IMR-90 (cell line): ENCODE results near the gene MAOA. TPM values are rescaled to one million over a fixed set of nuclear protein-coding genes. Genes with fewer than 3 reads are reported as not detected.

Experiments
- ATAC-seq: fragments of 200-7000 bp; cut with Tn5 transposase; 2 replicates; pipeline ENCODE4 v1.9.1; 2020; ENCODE audit warnings: low read depth, mild to moderate bottlenecking, moderate library complexity
- BruUV-seq: library from RNA; stranded (reverse); fragments of 400-500 nt; replicated peaks from 2 replicates; lab custom pipeline; 2021; lab: Mats Ljungman, UMichigan
- CTCF ChIA-PET: fragments of 300-600 bp; formaldehyde crosslinking; extraction: SDS; loops from one replicate; lab custom pipeline; 2021; ENCODE audit warnings: antibody characterized with exemption; lab: Yijun Ruan, JAX
- POLR2A ChIA-PET: fragments of 300-600 bp; sonication (Branson Sonifier 250); formaldehyde crosslinking; loops from one replicate; lab custom pipeline; 2022; ENCODE audit warnings: antibody characterized with exemption; ENCODE audit not compliant: unreplicated experiment; lab: Charles Lee
- DNase-seq: peaks from one replicate; pipeline ENCODE4 v3.0.0; 2013
- H2AFZ ChIP-seq: replicated peaks from 2 replicates; pipeline ENCODE3; 2013; ENCODE audit warnings: low read length, mild to moderate bottlenecking; ENCODE audit not compliant: poor library complexity
- H2AK5ac ChIP-seq: 2 replicates; pipeline ENCODE4 v1.6.1; 2013; ENCODE audit warnings: low read depth, low read length, inconsistent platforms
- H2AK9ac ChIP-seq: replicated peaks from 2 replicates; pipeline ENCODE3; 2013; ENCODE audit warnings: mild to moderate bottlenecking, low read depth, low read length, moderate library complexity; ENCODE audit not compliant: poor library complexity
- H2BK120ac ChIP-seq: 2 replicates; pipeline ENCODE4 v1.6.1; 2013; ENCODE audit warnings: low read depth, low read length, inconsistent platforms
- H2BK15ac ChIP-seq: 3 replicates; pipeline ENCODE4 v1.6.1; 2013; ENCODE audit warnings: low read depth, low read length, inconsistent platforms
- H2BK20ac ChIP-seq: 2 replicates; pipeline ENCODE4 v1.6.1; 2013; ENCODE audit warnings: low read depth, mild to moderate bottlenecking, inconsistent platforms, low read length, moderate library complexity
- H2BK5ac ChIP-seq: 2 replicates; pipeline ENCODE4 v1.6.1; 2013; ENCODE audit warnings: mild to moderate bottlenecking, low read depth, low read length, inconsistent platforms; ENCODE audit not compliant: poor library complexity, severe bottlenecking
- H3K14ac ChIP-seq: replicated peaks from 2 replicates; pipeline ENCODE4 v1.6.1; 2013; ENCODE audit warnings: low read depth, low read length, inconsistent platforms
- H3K18ac ChIP-seq: 2 replicates; pipeline ENCODE4 v1.6.1; 2013; ENCODE audit warnings: low read depth, low read length, control low read depth
- H3K23ac ChIP-seq: 2 replicates; pipeline ENCODE4 v1.6.1; 2013; ENCODE audit warnings: low read depth, low read length, inconsistent platforms
- H3K27ac ChIP-seq: 2 replicates; pipeline ENCODE4 v1.5.1; 2013; ENCODE audit warnings: mild to moderate bottlenecking, control low read depth, low read length; ENCODE audit not compliant: insufficient read depth
- H3K27me3 ChIP-seq: 2 replicates; pipeline ENCODE4 v1.6.1; 2013; ENCODE audit warnings: low read length; ENCODE audit not compliant: control insufficient read depth, insufficient read depth
- H3K36me3 ChIP-seq: 2 replicates; pipeline ENCODE4 v1.6.1; 2013; ENCODE audit warnings: low read length, mixed read lengths; ENCODE audit not compliant: control insufficient read depth, insufficient read depth
- H3K4ac ChIP-seq: 2 replicates; pipeline ENCODE4 v1.6.1; 2013; ENCODE audit warnings: low read depth, low read length, inconsistent platforms
- H3K4me1 ChIP-seq: 2 replicates; pipeline ENCODE4 v1.6.1; 2013; ENCODE audit warnings: low read length, mixed read lengths; ENCODE audit not compliant: control insufficient read depth, insufficient read depth
- H3K4me2 ChIP-seq: 2 replicates; pipeline ENCODE4 v1.6.1; 2013; ENCODE audit warnings: low read depth, mild to moderate bottlenecking, control low read depth, low read length, moderate library complexity
- H3K4me3 ChIP-seq: 2 replicates; pipeline ENCODE4 v1.5.1; 2013; ENCODE audit warnings: low read depth, mild to moderate bottlenecking, control low read depth, low read length, moderate library complexity; ENCODE audit not compliant: insufficient read depth
- H3K56ac ChIP-seq: 2 replicates; pipeline ENCODE4 v1.6.1; 2013; ENCODE audit warnings: low read length, inconsistent platforms; ENCODE audit not compliant: insufficient read depth; ENCODE audit errors: extremely low read depth
- H3K79me1 ChIP-seq, 2 experiments: 2 replicates each; pipeline ENCODE4 v1.6.1; 2013; ENCODE audit warnings: low read length in 2 of 2, inconsistent platforms in 1 of 2, low read depth in 1 of 2
- H3K9ac ChIP-seq: 2 replicates; pipeline ENCODE4 v1.6.1; 2013; ENCODE audit warnings: low read depth, low read length, control low read depth
- H3K9me1 ChIP-seq: 2 replicates; pipeline ENCODE4 v1.6.1; 2013; ENCODE audit warnings: low read length, inconsistent platforms; ENCODE audit not compliant: insufficient read depth
- H3K9me3 ChIP-seq: 2 replicates; pipeline ENCODE4 v1.6.1; 2013; ENCODE audit warnings: low read length; ENCODE audit not compliant: control insufficient read depth, insufficient read depth
- H4K20me1 ChIP-seq: 2 replicates; pipeline ENCODE4 v1.6.1; 2013; ENCODE audit warnings: low read length, inconsistent platforms; ENCODE audit not compliant: insufficient read depth
- H4K5ac ChIP-seq: 2 replicates; pipeline ENCODE4 v1.6.1; 2013; ENCODE audit warnings: mild to moderate bottlenecking, low read depth, low read length, control low read depth
- H4K8ac ChIP-seq, 2 experiments: 2 replicates each; pipeline ENCODE4 v1.6.1; 2013; ENCODE audit warnings: low read depth in 2 of 2, low read length in 2 of 2, control low read depth in 1 of 2, inconsistent platforms in 1 of 2
- H4K91ac ChIP-seq: 2 replicates; pipeline ENCODE4 v1.6.1; 2013; ENCODE audit warnings: low read depth, low read length, inconsistent platforms; ENCODE audit not compliant: insufficient read depth
- BHLHE40 ChIP-seq: fragments of 150-350 bp; IDR thresholded peaks from 2 replicates; pipeline ENCODE4 v1.6.1; 2016; ENCODE audit warnings: mild to moderate bottlenecking, low read depth, low read length
- CEBPB ChIP-seq: IDR thresholded peaks from 2 replicates; pipeline ENCODE4 v1.6.1; 2012; ENCODE audit warnings: low read depth, low read length, improper control_type of control experiment
- CHD1 ChIP-seq: IDR thresholded peaks from 2 replicates; pipeline ENCODE4 v1.6.1; 2012; ENCODE audit warnings: low read depth, low read length, improper control_type of control experiment
- FOS ChIP-seq: fragments of 150-350 bp; IDR thresholded peaks from 2 replicates; pipeline ENCODE4 v1.6.1; 2016; ENCODE audit warnings: low read depth, low read length
- MAFK ChIP-seq: IDR thresholded peaks from 2 replicates; pipeline ENCODE4 v1.6.1; 2012; ENCODE audit warnings: low read depth, low read length, improper control_type of control experiment
- MAZ ChIP-seq: IDR thresholded peaks from 2 replicates; pipeline ENCODE4 v1.6.1; 2012; ENCODE audit warnings: low read depth, mild to moderate bottlenecking, low read length, improper control_type of control experiment, moderate library complexity, borderline replicate concordance
- MXI1 ChIP-seq: IDR thresholded peaks from 2 replicates; pipeline ENCODE4 v1.6.1; 2012; ENCODE audit warnings: low read depth, mild to moderate bottlenecking, low read length, moderate library complexity, borderline replicate concordance
- NFE2L2 ChIP-seq: fragments of 150-350 bp; IDR thresholded peaks from 2 replicates; pipeline ENCODE4 v1.6.1; 2016; ENCODE audit warnings: low read depth, mild to moderate bottlenecking, low read length
- POLR2A ChIP-seq: IDR thresholded peaks from 2 replicates; pipeline ENCODE4 v1.6.1; 2012; ENCODE audit warnings: mild to moderate bottlenecking, low read depth, low read length
- RAD21 ChIP-seq: IDR thresholded peaks from 2 replicates; pipeline ENCODE4 v1.6.1; 2012; ENCODE audit warnings: low read length, improper control_type of control experiment
- RCOR1 ChIP-seq: IDR thresholded peaks from 2 replicates; pipeline ENCODE4 v1.6.1; 2012; ENCODE audit warnings: mild to moderate bottlenecking, low read length, improper control_type of control experiment; ENCODE audit not compliant: insufficient replicate concordance
- RFX5 ChIP-seq: IDR thresholded peaks from 2 replicates; pipeline ENCODE4 v1.8.0; 2012; ENCODE audit warnings: low read depth, mild to moderate bottlenecking, low read length, moderate library complexity
- SMC3 ChIP-seq: fragments of 150-350 bp; IDR thresholded peaks from 2 replicates; pipeline ENCODE4 v1.6.1; 2016; ENCODE audit warnings: low read depth, mild to moderate bottlenecking, antibody characterized with exemption, low read length, moderate library complexity
- WGBS, 2 experiments: methylation state at CpG; one replicate each; pipeline versions ENCODE4 v1.1.5 to v1.1.7; 2013; ENCODE audit warnings: missing lambda C conversion rate in 2 of 2; ENCODE audit not compliant: insufficient read length in 1 of 2; ENCODE audit errors: extremely low coverage in 2 of 2; 5-methylcytosine and 5-hydroxymethylcytosine counted together
- dilution Hi-C: fragments of 300-500 bp; cut with HindIII; formaldehyde crosslinking; loops from one replicate; pipeline ENCODE4 v1.14.3; 2018; ENCODE audit warnings: low sequenced_read_pairs; ENCODE audit not compliant: unreplicated experiment
- in situ Hi-C: fragments of 300-500 bp; cut with MboI; formaldehyde crosslinking; loops from 3 replicates; pipeline ENCODE4 v1.14.3; 2019; ENCODE audit warnings: low sequenced_read_pairs, inconsistent platforms, mixed read lengths
- intact Hi-C: fragments of 100-400 bp; cut with micrococcal nuclease; formaldehyde crosslinking; loops from 2 replicates; pipeline ENCODE4 v1.10.0; 2022
- polyA plus RNA-seq, 3 experiments: library from polyadenylated mRNA; depleted of rRNA; stranded (reverse); fragments of >200 nt; gene quantifications; 2 replicates each; pipeline ENCODE4 v1.2.3, GENCODE V29; 2012; ENCODE audit warnings: low replicate concordance in 1 of 3
- total RNA-seq: library from RNA; depleted of rRNA; stranded (reverse); fragments of >200 nt; gene quantifications from 2 replicates; pipeline ENCODE4 v1.2.3, GENCODE V29; 2012
- TF ChIP-seq, protein P1 (sequence below): fragments of 150-350 bp; IDR thresholded peaks from 2 replicates; pipeline ENCODE4 v1.6.1; 2016; ENCODE audit warnings: low read depth, mild to moderate bottlenecking, low read length, moderate library complexity, borderline replicate concordance
- TF ChIP-seq, protein P2 (sequence below): fragments of 150-350 bp; IDR thresholded peaks from 2 replicates; pipeline ENCODE4 v1.6.1; 2017; ENCODE audit warnings: mild to moderate bottlenecking, antibody characterized with exemption, low read length, low read depth
- TF ChIP-seq, protein P3 (sequence below): conservative IDR thresholded peaks from 2 replicates; pipeline ENCODE4 v1.5.1; 2012; ENCODE audit warnings: mild to moderate bottlenecking, low read depth, low read length, improper control_type of control experiment

MAOA gene
- total and polyA plus RNA-seq, 2 of the 4 experiments (the other 2 are of a cell fraction) = 0.14 to 0.36 TPM

GRCh38 chrX:43720961-43721360 is 64.9 kb downstream of the MAOA start:
- Histone ChIP-seq H3K9ac (no peak overlapping the region), H4K20me1 (no peaks in the 10 kb centered on the region), H4K5ac (no peak overlapping the region), H3K27ac (no peak overlapping the region), H3K9me3 (peaks cover 7% of the 10 kb centered on the region; the same call in 1 of the 2 replicates), H2BK20ac (no peak overlapping the region), H2BK120ac (no peak overlapping the region), H3K4me3 (no peak overlapping the region), H2AK9ac (no peak overlapping the region), H3K4me1 (no peaks in the 10 kb centered on the region), H3K23ac (no peak overlapping the region), H3K9me1 (no peaks in the 10 kb centered on the region), H3K79me1 (no peaks in the 10 kb centered on the region), H2AK5ac (no peak overlapping the region), H3K56ac (no peak overlapping the region), H3K36me3 (no peaks in the 10 kb centered on the region), H3K4me2 (no peak overlapping the region), H3K14ac (no peak overlapping the region), H4K91ac (no peak overlapping the region), H2BK15ac (no peak overlapping the region), H4K8ac (no peak overlapping the region), H2BK5ac (no peak overlapping the region), H3K4ac (no peak overlapping the region), H3K18ac (no peak overlapping the region), H3K27me3 (no peaks in the 10 kb centered on the region), H2AFZ (no peak overlapping the region)
- in situ Hi-C loops = no loop called here
- CTCF ChIA-PET = interaction anchor here (0.7 kb wide), 1 partner anchor 29 kb away, joined by 3 read pairs; no protein-coding TSS in a partner anchor
- POLR2A ChIA-PET = no interaction called here
- no peak for ATAC-seq
- TF ChIP-seq MAFK (no peak), POLR2A (no peak), CHD1 (no peak), RCOR1 (no peak), MXI1 (no peak), RAD21 (no peak), MAZ (no peak), RFX5 (no peak), BHLHE40 (no peak), NFE2L2 (no peak), SMC3 (no peak), FOS (no peak), CEBPB (no peak)
- TF ChIP-seq, protein P1, sequence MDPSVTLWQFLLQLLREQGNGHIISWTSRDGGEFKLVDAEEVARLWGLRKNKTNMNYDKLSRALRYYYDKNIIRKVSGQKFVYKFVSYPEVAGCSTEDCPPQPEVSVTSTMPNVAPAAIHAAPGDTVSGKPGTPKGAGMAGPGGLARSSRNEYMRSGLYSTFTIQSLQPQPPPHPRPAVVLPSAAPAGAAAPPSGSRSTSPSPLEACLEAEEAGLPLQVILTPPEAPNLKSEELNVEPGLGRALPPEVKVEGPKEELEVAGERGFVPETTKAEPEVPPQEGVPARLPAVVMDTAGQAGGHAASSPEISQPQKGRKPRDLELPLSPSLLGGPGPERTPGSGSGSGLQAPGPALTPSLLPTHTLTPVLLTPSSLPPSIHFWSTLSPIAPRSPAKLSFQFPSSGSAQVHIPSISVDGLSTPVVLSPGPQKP = no peak
- TF ChIP-seq, protein P2, sequence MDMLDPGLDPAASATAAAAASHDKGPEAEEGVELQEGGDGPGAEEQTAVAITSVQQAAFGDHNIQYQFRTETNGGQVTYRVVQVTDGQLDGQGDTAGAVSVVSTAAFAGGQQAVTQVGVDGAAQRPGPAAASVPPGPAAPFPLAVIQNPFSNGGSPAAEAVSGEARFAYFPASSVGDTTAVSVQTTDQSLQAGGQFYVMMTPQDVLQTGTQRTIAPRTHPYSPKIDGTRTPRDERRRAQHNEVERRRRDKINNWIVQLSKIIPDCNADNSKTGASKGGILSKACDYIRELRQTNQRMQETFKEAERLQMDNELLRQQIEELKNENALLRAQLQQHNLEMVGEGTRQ = no peak
- TF ChIP-seq, protein P3, sequence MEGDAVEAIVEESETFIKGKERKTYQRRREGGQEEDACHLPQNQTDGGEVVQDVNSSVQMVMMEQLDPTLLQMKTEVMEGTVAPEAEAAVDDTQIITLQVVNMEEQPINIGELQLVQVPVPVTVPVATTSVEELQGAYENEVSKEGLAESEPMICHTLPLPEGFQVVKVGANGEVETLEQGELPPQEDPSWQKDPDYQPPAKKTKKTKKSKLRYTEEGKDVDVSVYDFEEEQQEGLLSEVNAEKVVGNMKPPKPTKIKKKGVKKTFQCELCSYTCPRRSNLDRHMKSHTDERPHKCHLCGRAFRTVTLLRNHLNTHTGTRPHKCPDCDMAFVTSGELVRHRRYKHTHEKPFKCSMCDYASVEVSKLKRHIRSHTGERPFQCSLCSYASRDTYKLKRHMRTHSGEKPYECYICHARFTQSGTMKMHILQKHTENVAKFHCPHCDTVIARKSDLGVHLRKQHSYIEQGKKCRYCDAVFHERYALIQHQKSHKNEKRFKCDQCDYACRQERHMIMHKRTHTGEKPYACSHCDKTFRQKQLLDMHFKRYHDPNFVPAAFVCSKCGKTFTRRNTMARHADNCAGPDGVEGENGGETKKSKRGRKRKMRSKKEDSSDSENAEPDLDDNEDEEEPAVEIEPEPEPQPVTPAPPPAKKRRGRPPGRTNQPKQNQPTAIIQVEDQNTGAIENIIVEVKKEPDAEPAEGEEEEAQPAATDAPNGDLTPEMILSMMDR = no peak
- no TSS peak for BruUV-seq
- DNase-seq = no peak
- WGBS, 2 experiments = 27% methylated on average over 1 of the region's 1 CpG; no CpG with 5 or more reads in 1 of the 2 experiments
- dilution Hi-C loops = no loop called here
- intact Hi-C loops = no loop called here
